Stimulated activated naive CD4-positive, alpha-beta T cell treated with Interleukin-2 at 50 U/mL for 16 hours (primary cell): ENCODE measurements around the gene THAP5.

Experiments used
- DNase-seq: peaks from one replicate; lab custom pipeline; 2025; lab: John Stamatoyannopoulos, UW

The THAP5 gene

GRCh38 chr7:108569381-108570145 lies at the start of gene THAP5, which contains the start of gene DNAJB9:
THAP5 (minus strand) TSS chr7:108569706; CDS start chr7:108569569, 137 bp downstream.
DNAJB9 (plus strand) TSS chr7:108569874; CDS start chr7:108571727, 1,853 bp downstream.
- DNase-seq: peak; percentile 100

- no peak for DNase-seq
Observed at GRCh38 chr7:108618056-108618455, 48.5 kb upstream of the THAP5 start.

- no peak for DNase-seq
Observed at GRCh38 chr7:108614896-108615295, 45.4 kb upstream of the THAP5 start.

- no peak for DNase-seq
Observed at GRCh38 chr7:108613949-108614381, 44.5 kb upstream of the THAP5 start.

- DNase-seq: no peak
Observed at GRCh38 chr7:108613147-108613948, 43.8 kb upstream of the THAP5 start.

GRCh38 chr7:108611268-108611667 lies 41.8 kb upstream of the THAP5 start:
- no peak for DNase-seq

GRCh38 chr7:108609643-108610042 lies 40.1 kb upstream of the THAP5 start:
- no peak for DNase-seq

GRCh38 chr7:108605559-108606201 lies 36.2 kb upstream of the THAP5 start:
- DNase-seq: no peak

GRCh38 chr7:108604307-108605077 lies 35.0 kb upstream of the THAP5 start:
- DNase-seq: no peak

GRCh38 chr7:108603656-108604306 lies 34.3 kb upstream of the THAP5 start:
- no peak for DNase-seq

GRCh38 chr7:108600399-108600798 lies 30.9 kb upstream of the THAP5 start:
- no peak for DNase-seq

GRCh38 chr7:108598914-108599580 lies 29.5 kb upstream of the THAP5 start:
- no peak for DNase-seq

- DNase-seq: no peak
Observed at GRCh38 chr7:108598153-108598552, 28.6 kb upstream of the THAP5 start.

GRCh38 chr7:108596560-108596959 lies 27.1 kb upstream of the THAP5 start:
- no peak for DNase-seq

GRCh38 chr7:108592646-108593201 lies 23.2 kb upstream of the THAP5 start:
- no peak for DNase-seq

- DNase-seq: no peak
Observed at GRCh38 chr7:108590606-108591005, 21.1 kb upstream of the THAP5 start.

- DNase-seq: no peak
Observed at GRCh38 chr7:108589874-108590273, 20.4 kb upstream of the THAP5 start.

GRCh38 chr7:108589199-108589598 lies 19.7 kb upstream of the THAP5 start:
- no peak for DNase-seq

- no peak for DNase-seq
Observed at GRCh38 chr7:108586274-108586710, 16.8 kb upstream of the THAP5 start.

GRCh38 chr7:108585843-108586242 lies 16.3 kb upstream of the THAP5 start:
- DNase-seq: no peak
